ENCODE data around the gene KIF26B.

GRCh38 chr1:245235156-245235555, 80.4 kb downstream of the KIF26B start:
- TF ChIP-seq CTCF (IDR thresholded peaks at IDR 0.05; ENCODE audit: low read depth, low read length), result no peak
- no peak for TF ChIP-seq POLR2A (IDR thresholded peaks at IDR 0.05; ENCODE audit: extremely low read depth, insufficient read length)
- no peak for TF ChIP-seq MAX (IDR thresholded peaks at IDR 0.05; ENCODE audit: low read depth, low read length)
- TF ChIP-seq MYC (IDR thresholded peaks at IDR 0.05; ENCODE audit: low read depth, low read length), result no peak

Data from NB4 (cell line).